HG02973 (cell line): ENCODE results near the gene CCT6A.
"Not testable (repeated sequence)": the region's sequence is repeated elsewhere in the genome, so short reads cannot be mapped to it uniquely, and the experiment has no call there.

Experiments
- ATAC-seq: cut with Tn5 transposase; IDR thresholded peaks from one replicate; pipeline ENCODE4 v1.9.1; 2021; ENCODE audit warnings: moderate library complexity; ENCODE audit not compliant: unreplicated experiment

The CCT6A gene

GRCh38 chr7:56048763-56049162 is 2.8 kb upstream of the CCT6A start:
- ATAC-seq: not testable (repeated sequence)

GRCh38 chr7:56051053-56051338 is 569 bp upstream of the CCT6A start:
- no peak for ATAC-seq

GRCh38 chr7:56053379-56053778 is 1.8 kb downstream of the CCT6A start:
- ATAC-seq: no peak

GRCh38 chr7:56053993-56054392 is 2.4 kb downstream of the CCT6A start:
- no peak for ATAC-seq

- ATAC-seq: no peak
Measured at GRCh38 chr7:56062382-56062781, 10.8 kb downstream of the CCT6A start.

- ATAC-seq: no peak
Measured at GRCh38 chr7:56063500-56063881, 11.9 kb downstream of the CCT6A start.

GRCh38 chr7:56063882-56064625 is 12.5 kb downstream of the CCT6A start, which contains the start of gene SUMF2:
Gene SUMF2 (plus strand): TSS chr7:56064286. CDS start chr7:56064312, 26 bp downstream.
- peak; percentile 79 for ATAC-seq

- ATAC-seq: not testable (repeated sequence)
Measured at GRCh38 chr7:56066376-56066775, 14.8 kb downstream of the CCT6A start.

- peak; percentile 91 for ATAC-seq
Measured at GRCh38 chr7:56074371-56074791, 22.8 kb downstream of the CCT6A start.

GRCh38 chr7:56077681-56078080 is 26.1 kb downstream of the CCT6A start:
- ATAC-seq: no peak

GRCh38 chr7:56078196-56078595 is 26.6 kb downstream of the CCT6A start:
- ATAC-seq: no peak

GRCh38 chr7:56079450-56080185 is 28.1 kb downstream of the CCT6A start:
- no peak for ATAC-seq

- not testable (repeated sequence) for ATAC-seq
Measured at GRCh38 chr7:56080726-56081435, 29.3 kb downstream of the CCT6A start.

GRCh38 chr7:56081626-56082340 is 30.2 kb downstream of the CCT6A start:
- no peak for ATAC-seq

GRCh38 chr7:56083150-56083785 is 31.7 kb downstream of the CCT6A start:
- no peak for ATAC-seq

- ATAC-seq: no peak
Measured at GRCh38 chr7:56086761-56087160, 35.2 kb downstream of the CCT6A start.

GRCh38 chr7:56087445-56087844 is 35.9 kb downstream of the CCT6A start:
- no peak for ATAC-seq

GRCh38 chr7:56091591-56091990 is 40.0 kb downstream of the CCT6A start:
- ATAC-seq: no peak

- ATAC-seq: not testable (repeated sequence)
Measured at GRCh38 chr7:56092388-56092787, 40.8 kb downstream of the CCT6A start.

- ATAC-seq: no peak
Measured at GRCh38 chr7:56092789-56093531, 41.4 kb downstream of the CCT6A start, which contains the start of gene PHKG1. Gene PHKG1 (minus strand): TSS chr7:56092952. CDS start chr7:56088941, 4,011 bp downstream.
